Stomach (tissue), 4 donors: ENCODE measurements around the gene GARIN6.

Experiments used
- EP300 ChIP-seq: sonication (generic); formaldehyde crosslinking; IDR thresholded peaks from one replicate; pipeline ENCODE4 v1.6.1; 2017; ENCODE audit warnings: antibody characterized with exemption
- TF ChIP-seq, protein P1 (sequence below), 7 experiments: fragments of 450-650 bp in 4 of 7; fragments of 200-600 bp in 3 of 7; sonication (generic) in 3 of 7; IDR thresholded peaks; one replicate each; pipeline ENCODE4 v1.5.1; 2016 to 2019; ENCODE audit warnings: antibody characterized with exemption in 7 of 7, control low read depth in 2 of 7, mild to moderate bottlenecking in 1 of 7

DNA sequence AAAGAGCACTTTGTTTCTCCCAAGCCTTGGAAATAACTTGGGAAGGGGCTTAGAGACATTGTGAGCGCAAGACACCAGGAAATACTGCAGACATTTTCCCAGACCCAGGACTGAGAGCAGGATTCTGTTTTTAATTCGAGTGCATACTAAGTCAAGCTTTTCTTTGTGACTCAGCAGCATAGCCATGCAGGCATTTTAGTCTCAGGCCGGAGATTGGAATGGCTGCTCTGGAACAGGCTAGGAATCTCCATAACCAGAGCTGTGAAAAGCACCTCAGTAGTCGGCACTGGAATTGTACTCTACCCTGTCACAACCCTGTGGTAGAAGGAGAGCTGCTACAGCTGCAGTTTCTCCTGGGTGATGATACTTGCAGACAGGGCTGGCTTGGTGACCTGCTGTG lies 28.9 kb upstream of the GARIN6 start:
- no peak for TF ChIP-seq EP300
- TF ChIP-seq, protein P1, sequence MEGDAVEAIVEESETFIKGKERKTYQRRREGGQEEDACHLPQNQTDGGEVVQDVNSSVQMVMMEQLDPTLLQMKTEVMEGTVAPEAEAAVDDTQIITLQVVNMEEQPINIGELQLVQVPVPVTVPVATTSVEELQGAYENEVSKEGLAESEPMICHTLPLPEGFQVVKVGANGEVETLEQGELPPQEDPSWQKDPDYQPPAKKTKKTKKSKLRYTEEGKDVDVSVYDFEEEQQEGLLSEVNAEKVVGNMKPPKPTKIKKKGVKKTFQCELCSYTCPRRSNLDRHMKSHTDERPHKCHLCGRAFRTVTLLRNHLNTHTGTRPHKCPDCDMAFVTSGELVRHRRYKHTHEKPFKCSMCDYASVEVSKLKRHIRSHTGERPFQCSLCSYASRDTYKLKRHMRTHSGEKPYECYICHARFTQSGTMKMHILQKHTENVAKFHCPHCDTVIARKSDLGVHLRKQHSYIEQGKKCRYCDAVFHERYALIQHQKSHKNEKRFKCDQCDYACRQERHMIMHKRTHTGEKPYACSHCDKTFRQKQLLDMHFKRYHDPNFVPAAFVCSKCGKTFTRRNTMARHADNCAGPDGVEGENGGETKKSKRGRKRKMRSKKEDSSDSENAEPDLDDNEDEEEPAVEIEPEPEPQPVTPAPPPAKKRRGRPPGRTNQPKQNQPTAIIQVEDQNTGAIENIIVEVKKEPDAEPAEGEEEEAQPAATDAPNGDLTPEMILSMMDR (IDR thresholded peaks at IDR 0.05), result no peak
